ENCODE data around the gene PLXNA1. TPM values are rescaled to one million over a fixed set of nuclear protein-coding genes. Genes with fewer than 3 reads are reported as not detected.

Gene PLXNA1
- polyA plus RNA-seq, 1 donor from 2014 or later: 65.6 TPM

GRCh38 chr3:126951561-126951960 lies 31.4 kb upstream of the PLXNA1 start:
- Histone ChIP-seq H4K20me1 (ENCODE audit: insufficient read depth) (no peaks in the 10 kb centered on the region), H3K4me3 (ENCODE audit: low read length) (no peak overlapping the region), H3F3A (ENCODE audit: insufficient read depth, low read length, poor library complexity, severe bottlenecking) (no peaks in the 10 kb centered on the region), H3K9ac (ENCODE audit: low read length) (no peak overlapping the region), H3K27me3 (ENCODE audit: insufficient read depth, low read depth, low read length) (no peaks in the 10 kb centered on the region), H3K27ac (ENCODE audit: low read length) (no peak overlapping the region), H3K9me2 (ENCODE audit: insufficient read depth, low read length) (no peaks in the 10 kb centered on the region), H3K4me2 (ENCODE audit: low read length) (no peak overlapping the region), H3K79me2 (replicated peaks; ENCODE audit: insufficient read depth, low read length) (no peaks in the 10 kb centered on the region), H3K36me3 (ENCODE audit: insufficient read depth, low read length) (no peaks in the 10 kb centered on the region), H3K9me3 (ENCODE audit: low read length) (no peaks in the 10 kb centered on the region), H2AFZ (ENCODE audit: low read depth, low read length) (no peak overlapping the region)
- TF ChIP-seq EZH2 (IDR thresholded peaks at IDR 0.05; ENCODE audit: borderline replicate concordance, insufficient read depth, low read length, poor library complexity, severe bottlenecking) (no peak), TAF1 (IDR thresholded peaks at IDR 0.05; ENCODE audit: low read depth) (no peak)

GRCh38 chr3:126952261-126952982 lies 30.5 kb upstream of the PLXNA1 start:
- TF ChIP-seq EZH2 (IDR thresholded peaks at IDR 0.05; ENCODE audit: borderline replicate concordance, insufficient read depth, low read length, poor library complexity, severe bottlenecking): no peak
- Histone ChIP-seq H3K4me3 (ENCODE audit: low read length) (no peak overlapping the region), H3K79me2 (replicated peaks; ENCODE audit: insufficient read depth, low read length) (no peaks in the 10 kb centered on the region), H3K27ac (ENCODE audit: low read length) (no peak overlapping the region), H3K27me3 (ENCODE audit: insufficient read depth, low read depth, low read length) (no peaks in the 10 kb centered on the region), H4K20me1 (ENCODE audit: insufficient read depth) (no peaks in the 10 kb centered on the region), H2AFZ (ENCODE audit: low read depth, low read length) (no peak overlapping the region), H3K9me3 (ENCODE audit: low read length) (no peaks in the 10 kb centered on the region), H3K9me2 (ENCODE audit: insufficient read depth, low read length) (no peaks in the 10 kb centered on the region), H3K9ac (ENCODE audit: low read length) (no peak overlapping the region), H3F3A (ENCODE audit: insufficient read depth, low read length, poor library complexity, severe bottlenecking) (no peaks in the 10 kb centered on the region), H3K36me3 (ENCODE audit: insufficient read depth, low read length) (no peaks in the 10 kb centered on the region), H3K4me2 (ENCODE audit: low read length) (no peak overlapping the region)

- no peak for TF ChIP-seq CTCF (IDR thresholded peaks at IDR 0.05; ENCODE audit: poor library complexity, severe bottlenecking)
- no peak for TF ChIP-seq EP300 (conservative IDR thresholded peaks at IDR 0.05; ENCODE audit: poor library complexity, severe bottlenecking)
- no peak for TF ChIP-seq RAD21 (conservative IDR thresholded peaks at IDR 0.05)
- TF ChIP-seq EZH2 (IDR thresholded peaks at IDR 0.05; ENCODE audit: borderline replicate concordance, insufficient read depth, low read length, poor library complexity, severe bottlenecking): no peak
- TF ChIP-seq SMC3 (conservative IDR thresholded peaks at IDR 0.05; ENCODE audit: poor library complexity): no peak
- no peak for TF ChIP-seq REST (IDR thresholded peaks at IDR 0.05; ENCODE audit: borderline replicate concordance)
- TF ChIP-seq POLR2AphosphoS5 (IDR thresholded peaks at IDR 0.05): no peak
- TF ChIP-seq TAF1 (IDR thresholded peaks at IDR 0.05; ENCODE audit: low read depth): no peak
- no peak for TF ChIP-seq MXI1 (conservative IDR thresholded peaks at IDR 0.05; ENCODE audit: poor library complexity, severe bottlenecking)
- no peak overlapping the region for H3K4me2 ChIP-seq (ENCODE audit: low read length)
These were observed 29.8 kb upstream of the PLXNA1 start for GRCh38 chr3:126952983-126953660.

More at GRCh38 chr3:126952983-126953660, 29.8 kb upstream of the PLXNA1 start:
- Histone ChIP-seq H4K20me1 (ENCODE audit: insufficient read depth) (no peaks in the 10 kb centered on the region), H3K9me3 (ENCODE audit: low read length) (no peaks in the 10 kb centered on the region), H3K9me2 (ENCODE audit: insufficient read depth, low read length) (no peaks in the 10 kb centered on the region), H3K9ac (ENCODE audit: low read length) (no peak overlapping the region), H3K4me3 (ENCODE audit: low read length) (no peak overlapping the region), H2AFZ (ENCODE audit: low read depth, low read length) (no peak overlapping the region), H3F3A (ENCODE audit: insufficient read depth, low read length, poor library complexity, severe bottlenecking) (no peaks in the 10 kb centered on the region), H3K27me3 (ENCODE audit: insufficient read depth, low read depth, low read length) (no peaks in the 10 kb centered on the region), H3K36me3 (ENCODE audit: insufficient read depth, low read length) (no peaks in the 10 kb centered on the region), H3K27ac (ENCODE audit: low read length) (no peak overlapping the region), H3K79me2 (replicated peaks; ENCODE audit: insufficient read depth, low read length) (no peaks in the 10 kb centered on the region)
